Stimulated activated CD8-positive, alpha-beta memory T cell treated with anti-CD3 and anti-CD28 coated beads, Interleukin-15, amount 100 ng/mL, for 48 hours (primary cell): Measurements from ENCODE around the gene TRAPPC4.
A peak's percentile ranks its signal among the peaks of the same experiment; 100 is the strongest.
"Not testable (repeated sequence)": the region's sequence is repeated elsewhere in the genome, so short reads cannot be mapped to it uniquely, and the experiment has no call there.

Experiments used
- DNase-seq, 2 donors: peaks; one replicate each; pipeline ENCODE4 v3.0.0-alpha.2; 2020; ENCODE audit warnings: low read depth in 2 of 2

Gene TRAPPC4

DNA sequence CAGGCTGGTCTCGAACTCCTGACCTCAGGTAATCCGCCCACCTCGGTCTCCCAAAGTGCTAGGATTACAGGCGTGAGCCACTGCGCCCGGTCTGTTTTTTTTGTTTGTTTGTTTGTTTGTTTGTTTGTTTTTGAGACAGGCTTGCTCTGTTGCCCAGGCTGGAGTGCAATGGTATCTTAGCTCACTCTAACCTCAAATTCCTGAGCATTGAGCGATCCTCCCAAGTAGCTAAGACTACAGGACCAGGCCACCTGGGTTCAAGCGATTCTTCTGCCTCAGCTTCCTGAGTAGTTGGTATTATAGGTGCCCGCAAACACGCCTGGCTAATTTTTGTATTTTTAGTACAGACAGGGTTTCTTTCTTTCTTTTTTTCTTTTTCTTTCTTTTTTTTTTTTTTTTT, 14.9 kb downstream of the TRAPPC4 start:
- DNase-seq: not testable (repeated sequence)

- no peak for DNase-seq
Measured at GRCh38 chr11:119034813-119035212, 16.2 kb downstream of the TRAPPC4 start.

GRCh38 chr11:119038884-119039283, 20.3 kb downstream of the TRAPPC4 start:
- DNase-seq: no peak

- not testable (repeated sequence) for DNase-seq
Measured at GRCh38 chr11:119039471-119039870, 20.9 kb downstream of the TRAPPC4 start.

- DNase-seq: no peak
Measured at GRCh38 chr11:119041821-119042514, 23.4 kb downstream of the TRAPPC4 start.

- DNase-seq: no peak
Measured at GRCh38 chr11:119042927-119043326, 24.4 kb downstream of the TRAPPC4 start.

DNA sequence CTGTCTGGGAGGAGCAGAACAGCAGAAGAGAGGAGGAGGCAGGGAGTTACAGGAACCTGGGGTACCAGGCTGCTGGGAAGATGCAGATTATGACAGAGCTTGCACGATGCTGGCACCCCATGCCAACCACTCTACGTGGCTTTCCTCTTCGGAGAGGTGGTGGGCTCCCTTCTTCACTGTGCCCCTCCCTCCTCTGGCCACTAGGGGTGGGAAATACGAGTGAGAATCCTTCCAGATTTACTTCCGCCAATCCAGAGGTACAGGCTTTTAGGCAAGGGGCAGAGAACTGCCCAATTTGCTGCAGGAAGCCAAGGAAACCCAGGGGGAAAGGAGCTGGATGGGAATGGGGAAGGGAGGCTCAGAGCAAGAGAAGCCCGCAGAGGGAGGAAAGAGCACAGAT, 26.1 kb downstream of the TRAPPC4 start:
- no peak for DNase-seq

DNA sequence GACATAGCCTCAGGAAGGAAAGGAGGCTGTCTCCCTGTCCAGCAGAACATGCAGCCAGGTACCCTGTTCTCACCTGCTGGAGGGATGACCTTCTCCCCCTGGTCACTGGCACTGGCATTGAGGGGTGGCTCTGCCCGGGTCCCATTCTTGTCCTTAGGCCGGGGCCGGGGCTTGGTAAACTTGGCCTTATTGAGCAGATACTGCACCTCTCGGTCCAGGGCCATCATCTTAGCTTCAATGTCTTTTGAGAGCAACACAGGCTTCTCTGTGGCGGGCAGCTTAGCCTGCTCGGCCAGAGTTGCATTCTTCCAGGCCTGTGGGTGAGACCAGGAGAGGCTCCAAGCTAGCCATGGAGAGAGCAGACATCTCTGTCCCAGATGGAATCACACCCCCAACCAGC, 27.9 kb downstream of the TRAPPC4 start:
- DNase-seq: no peak

- peak in 1 of 2 donors; percentile 27 for DNase-seq
Measured at GRCh38 chr11:119047205-119047604, 28.6 kb downstream of the TRAPPC4 start.

GRCh38 chr11:119048644-119049043, 30.1 kb downstream of the TRAPPC4 start:
- no peak for DNase-seq

DNA sequence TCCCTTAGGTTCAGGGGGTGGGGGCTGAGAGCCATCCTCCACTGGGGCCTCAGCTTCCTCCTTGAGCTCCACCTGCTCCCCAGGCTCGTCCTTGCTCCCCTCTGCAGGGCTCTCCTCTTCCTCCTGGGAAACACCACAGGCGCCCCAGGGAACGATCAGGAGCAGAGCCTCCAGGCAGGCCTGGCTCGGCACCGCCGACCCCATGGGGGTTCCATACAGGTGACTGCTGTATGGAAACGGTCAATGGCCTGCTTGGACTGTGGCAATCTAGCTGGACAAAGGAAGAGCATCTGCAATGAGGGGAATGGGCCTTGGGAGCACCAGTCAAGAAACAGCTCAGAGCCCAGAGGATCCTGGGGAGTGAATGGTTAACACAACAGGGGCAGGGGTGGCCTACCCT, 30.5 kb downstream of the TRAPPC4 start:
- no peak for DNase-seq

DNA sequence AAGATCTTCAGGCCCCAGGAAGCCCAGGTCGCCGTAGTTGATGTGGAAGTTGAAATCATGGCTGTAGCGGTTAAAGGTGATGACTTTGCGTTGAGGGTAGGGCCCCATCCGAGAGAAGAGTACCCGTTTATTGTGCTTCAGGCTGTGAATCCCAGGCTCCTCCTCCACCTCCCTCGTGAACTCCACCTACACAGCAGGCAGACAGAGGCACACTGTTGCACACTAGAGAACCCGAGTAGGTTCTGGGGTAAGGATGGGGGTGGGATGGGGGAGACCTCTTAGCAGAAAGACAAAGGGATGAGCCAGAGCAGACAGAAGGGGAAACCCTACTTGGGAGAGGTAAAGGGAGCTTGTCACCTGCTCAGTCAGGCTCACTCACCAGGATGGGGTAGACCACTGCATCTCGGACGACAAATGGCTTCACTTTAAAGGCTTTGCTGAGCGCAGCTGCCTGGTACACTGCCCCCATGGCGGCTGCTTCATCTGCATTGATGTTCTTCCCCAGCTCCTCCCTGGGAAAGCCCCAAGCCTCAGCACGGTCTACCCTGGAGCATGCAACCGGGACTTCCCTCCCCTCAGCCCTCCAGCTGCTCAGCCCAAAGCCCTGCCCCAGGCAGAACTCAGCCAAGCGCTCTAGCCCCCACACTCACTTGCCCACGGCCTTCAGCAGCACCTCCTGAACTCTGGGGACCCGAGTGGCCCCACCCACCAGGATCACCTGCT, 33.0 kb downstream of the TRAPPC4 start:
- no peak for DNase-seq

- DNase-seq: no peak
Measured at GRCh38 chr11:119052163-119052814, 33.7 kb downstream of the TRAPPC4 start.

GRCh38 chr11:119054418-119054817, 35.9 kb downstream of the TRAPPC4 start:
- DNase-seq: no peak

DNA sequence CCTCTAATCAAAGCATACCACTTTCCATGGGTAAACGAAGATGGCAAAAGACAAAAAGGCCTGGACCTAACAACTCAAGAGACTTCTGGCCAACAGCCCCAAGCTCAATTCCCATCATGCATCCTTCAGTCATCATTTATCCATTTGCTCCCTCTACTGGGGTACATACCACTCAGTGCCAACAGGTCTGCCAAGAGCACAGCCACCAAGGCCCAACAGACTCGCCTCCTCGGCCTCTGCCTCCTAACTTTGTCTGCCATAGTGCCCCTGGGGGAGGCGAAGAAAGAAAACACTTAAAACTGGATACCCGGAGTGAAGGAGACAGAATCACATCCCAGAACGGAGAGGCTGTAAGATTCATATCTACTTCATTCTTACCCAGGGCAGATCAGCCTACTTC, 37.3 kb downstream of the TRAPPC4 start:
- no peak for DNase-seq

- DNase-seq: no peak
Measured at GRCh38 chr11:119056421-119056999, 37.9 kb downstream of the TRAPPC4 start.

DNA sequence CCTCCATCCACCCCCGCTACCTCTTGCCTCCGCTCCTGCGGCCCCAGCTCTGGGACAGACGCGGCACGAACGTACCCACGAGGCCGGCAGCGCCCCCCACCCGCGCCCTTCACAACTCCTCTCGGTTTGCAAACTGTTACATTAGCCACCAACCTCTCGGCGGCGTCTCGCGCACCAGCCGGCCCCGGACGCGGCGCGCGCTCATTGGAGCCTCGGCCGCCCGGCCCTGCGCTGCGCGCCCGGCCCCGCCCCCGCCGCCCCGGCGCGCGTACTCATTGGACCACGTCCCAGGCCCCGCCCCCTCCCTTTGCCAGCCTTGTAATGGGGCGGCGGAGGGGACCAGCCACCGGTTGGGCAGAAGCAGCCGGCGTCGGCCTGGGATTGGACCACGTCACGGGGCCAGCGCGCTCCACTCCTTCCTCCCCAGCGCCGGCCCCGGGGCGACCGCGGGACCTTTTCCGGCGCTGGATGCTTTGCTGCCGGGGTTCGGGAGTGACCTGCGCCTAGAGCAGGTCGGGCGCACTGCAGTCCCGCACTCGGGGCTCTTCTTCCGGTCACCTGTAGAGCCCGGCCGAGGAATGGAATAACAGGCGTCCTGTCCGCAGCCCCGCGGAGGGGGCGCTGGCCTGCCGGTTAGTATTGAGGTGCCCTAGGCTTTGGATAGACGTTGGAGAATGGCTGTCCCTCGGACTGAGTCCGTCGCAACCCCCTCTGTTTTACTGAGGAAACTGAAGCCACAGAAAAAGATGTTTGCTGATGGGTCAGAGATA, 38.6 kb downstream of the TRAPPC4 start, which contains the start of gene HYOU1:
TSS of gene HYOU1 (minus strand) at position 206 of the 770 bp plus-strand sequence. CDS start 1,045 bp downstream, outside the sequence.
- DNase-seq: peak; percentile 99

- DNase-seq: not testable (repeated sequence)
Measured at GRCh38 chr11:119059128-119059527, 40.6 kb downstream of the TRAPPC4 start.

- no peak for DNase-seq
Measured at GRCh38 chr11:119061256-119061655, 42.7 kb downstream of the TRAPPC4 start.

GRCh38 chr11:119062779-119063178, 44.2 kb downstream of the TRAPPC4 start:
- DNase-seq: no peak

- no peak for DNase-seq
Measured at GRCh38 chr11:119065369-119065768, 46.8 kb downstream of the TRAPPC4 start.
